Measurements from ENCODE around the gene ZRANB1.

DNA sequence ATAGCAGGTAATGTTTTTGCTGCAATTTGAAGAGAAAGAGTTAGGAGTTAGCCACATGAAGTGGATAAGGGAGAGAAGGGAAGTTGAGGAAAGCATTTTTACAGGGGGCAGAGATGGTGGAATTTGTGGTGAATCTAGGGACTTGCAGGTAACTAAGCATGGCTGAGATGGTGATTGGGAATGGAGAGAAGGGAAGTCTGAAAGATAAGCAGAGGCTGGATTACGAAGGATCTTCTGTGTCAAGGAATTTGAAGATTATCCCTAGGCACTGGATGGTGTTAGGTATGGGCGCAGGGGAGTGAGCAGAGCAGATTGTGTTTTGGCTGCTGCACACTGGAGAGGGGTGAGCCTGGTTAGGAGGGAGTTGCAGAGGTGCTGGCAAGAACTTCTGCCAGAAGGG lies 25.3 kb downstream of the ZRANB1 start:
- TF ChIP-seq FOXM1 (IDR thresholded peaks at IDR 0.05; ENCODE audit: low read depth, low read length) (no peak), CREB1 (IDR thresholded peaks at IDR 0.05; ENCODE audit: low read depth) (no peak), SP1 (IDR thresholded peaks at IDR 0.05; ENCODE audit: low read depth, low read length) (no peak), HCFC1 (IDR thresholded peaks at IDR 0.05; ENCODE audit: low read length) (no peak), JUND (IDR thresholded peaks at IDR 0.05; ENCODE audit: low read depth, low read length) (no peak), ESRRA (IDR thresholded peaks at IDR 0.05; ENCODE audit: low read length) (no peak), YY1 (IDR thresholded peaks at IDR 0.05; ENCODE audit: low read depth, low read length) (no peak), CBFB (IDR thresholded peaks at IDR 0.05; ENCODE audit: low read depth) (no peak), KDM1A (IDR thresholded peaks at IDR 0.05; ENCODE audit: borderline replicate concordance) (no peak)
- TF ChIP-seq, protein P1, sequence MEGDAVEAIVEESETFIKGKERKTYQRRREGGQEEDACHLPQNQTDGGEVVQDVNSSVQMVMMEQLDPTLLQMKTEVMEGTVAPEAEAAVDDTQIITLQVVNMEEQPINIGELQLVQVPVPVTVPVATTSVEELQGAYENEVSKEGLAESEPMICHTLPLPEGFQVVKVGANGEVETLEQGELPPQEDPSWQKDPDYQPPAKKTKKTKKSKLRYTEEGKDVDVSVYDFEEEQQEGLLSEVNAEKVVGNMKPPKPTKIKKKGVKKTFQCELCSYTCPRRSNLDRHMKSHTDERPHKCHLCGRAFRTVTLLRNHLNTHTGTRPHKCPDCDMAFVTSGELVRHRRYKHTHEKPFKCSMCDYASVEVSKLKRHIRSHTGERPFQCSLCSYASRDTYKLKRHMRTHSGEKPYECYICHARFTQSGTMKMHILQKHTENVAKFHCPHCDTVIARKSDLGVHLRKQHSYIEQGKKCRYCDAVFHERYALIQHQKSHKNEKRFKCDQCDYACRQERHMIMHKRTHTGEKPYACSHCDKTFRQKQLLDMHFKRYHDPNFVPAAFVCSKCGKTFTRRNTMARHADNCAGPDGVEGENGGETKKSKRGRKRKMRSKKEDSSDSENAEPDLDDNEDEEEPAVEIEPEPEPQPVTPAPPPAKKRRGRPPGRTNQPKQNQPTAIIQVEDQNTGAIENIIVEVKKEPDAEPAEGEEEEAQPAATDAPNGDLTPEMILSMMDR (IDR thresholded peaks at IDR 0.05 in 2 of 3, conservative IDR thresholded peaks at IDR 0.05 in 1 of 3; ENCODE audit: control insufficient read depth in 2 of 3, extremely low read depth in 1 of 3, insufficient read depth in 1 of 3, low read depth in 3 of 3, low read length in 3 of 3), result no peak
